HEK293 (cell line): ENCODE results near the gene GLT6D1.

Experiments used
- CTCF ChIA-PET: fragments of 350-600 bp; formaldehyde crosslinking; extraction: SDS; loops from one replicate; lab custom pipeline; 2021; ENCODE audit warnings: antibody characterized with exemption; lab: Yijun Ruan, JAX
- POLR2A ChIA-PET: fragments of 300-600 bp; formaldehyde crosslinking; extraction: SDS; loops from one replicate; lab custom pipeline; 2020; ENCODE audit warnings: antibody characterized with exemption, inconsistent platforms; lab: Yijun Ruan, JAX
- H3K27ac ChIP-seq: fragments of 200-500 bp; sonication (Bioruptor generic); 2 replicates; pipeline ENCODE4 v1.5.1; 2014; ENCODE audit warnings: low read depth, low read length, control low read depth, inconsistent platforms; ENCODE audit errors: extremely low read depth
- H3K36me3 ChIP-seq, 2 experiments: fragments of 200-500 bp in 1 of 2; sonication (Bioruptor generic) in 1 of 2; 1 replicate in 1 of 2; 2 replicates in 1 of 2; pipeline ENCODE4 v1.5.1; 2014 to 2017; ENCODE audit warnings: inconsistent platforms in 2 of 2, low read length in 2 of 2; ENCODE audit not compliant: control insufficient read depth in 2 of 2, insufficient read depth in 1 of 2
- H3K4me1 ChIP-seq: fragments of 200-500 bp; sonication (Bioruptor generic); 2 replicates; pipeline ENCODE4 v1.5.1; 2014; ENCODE audit warnings: mild to moderate bottlenecking, low read length, inconsistent platforms; ENCODE audit not compliant: control insufficient read depth, insufficient read depth
- H3K4me3 ChIP-seq: 2 replicates; pipeline ENCODE4 v1.5.1; 2011; ENCODE audit warnings: low read depth, mild to moderate bottlenecking, control low read depth, low read length, moderate library complexity
- H3K9me3 ChIP-seq: fragments of 200-500 bp; sonication (Bioruptor generic); 2 replicates; pipeline ENCODE4 v1.5.1; 2014; ENCODE audit warnings: low read depth, low read length, inconsistent platforms; ENCODE audit not compliant: control insufficient read depth, insufficient read depth
- HOXC10 ChIP-seq: sonication (generic); formaldehyde crosslinking; IDR thresholded peaks from 2 replicates; pipeline ENCODE4 v1.8.1; 2023; ENCODE audit warnings: mild to moderate bottlenecking, missing genetic modification reagents
- KLF10 ChIP-seq: fragments of 450-650 bp; IDR thresholded peaks from 2 replicates; pipeline ENCODE4 v1.5.1; 2018; ENCODE audit warnings: missing biosample characterization, mild to moderate bottlenecking, missing genetic modification characterization
- MEIS1 ChIP-seq: sonication (generic); formaldehyde crosslinking; IDR thresholded peaks from 2 replicates; pipeline ENCODE4 v1.8.1; 2022; ENCODE audit warnings: missing genetic modification reagents, mild to moderate bottlenecking, borderline replicate concordance
- OVOL3 ChIP-seq: fragments of 450-650 bp; formaldehyde crosslinking; IDR thresholded peaks from 2 replicates; pipeline ENCODE4 v1.5.1; 2016; ENCODE audit warnings: missing biosample characterization, missing genetic modification characterization
- PATZ1 ChIP-seq: fragments of 450-650 bp; formaldehyde crosslinking; IDR thresholded peaks from 2 replicates; pipeline ENCODE4 v1.5.1; 2016; ENCODE audit warnings: missing biosample characterization, missing genetic modification characterization
- SCRT2 ChIP-seq: fragments of 450-650 bp; formaldehyde crosslinking; IDR thresholded peaks from 2 replicates; pipeline ENCODE4 v1.5.1; 2016; ENCODE audit warnings: missing biosample characterization, missing genetic modification characterization
- TRIM28 ChIP-seq: IDR thresholded peaks from 2 replicates; pipeline ENCODE4 v1.6.1; 2011; ENCODE audit warnings: low read length, control low read depth, borderline replicate concordance
- ZBTB20 ChIP-seq: fragments of 450-650 bp; formaldehyde crosslinking; IDR thresholded peaks from 2 replicates; pipeline ENCODE4 v1.5.1; 2016; ENCODE audit warnings: missing biosample characterization, missing genetic modification characterization
- ZFP3 ChIP-seq: fragments of 450-650 bp; formaldehyde crosslinking; IDR thresholded peaks from 2 replicates; pipeline ENCODE4 v1.5.1; 2016; ENCODE audit warnings: low read depth, missing biosample characterization, missing genetic modification characterization
- ZNF148 ChIP-seq: fragments of 450-650 bp; formaldehyde crosslinking; IDR thresholded peaks from 2 replicates; pipeline ENCODE4 v1.5.0; 2017; ENCODE audit warnings: missing biosample characterization, missing genetic modification characterization, borderline replicate concordance
- ZNF174 ChIP-seq: fragments of 450-650 bp; formaldehyde crosslinking; IDR thresholded peaks from 2 replicates; pipeline ENCODE4 v1.5.0; 2017; ENCODE audit warnings: missing biosample characterization, mild to moderate bottlenecking, missing genetic modification characterization
- ZNF19 ChIP-seq: fragments of 450-650 bp; formaldehyde crosslinking; IDR thresholded peaks from 2 replicates; pipeline ENCODE4; 2016; ENCODE audit warnings: missing biosample characterization, missing genetic modification characterization, low read depth
- ZNF248 ChIP-seq: fragments of 450-650 bp; formaldehyde crosslinking; IDR thresholded peaks from 2 replicates; pipeline ENCODE4 v1.5.1; 2017; ENCODE audit warnings: missing biosample characterization, missing genetic modification characterization
- ZNF324 ChIP-seq: fragments of 450-650 bp; formaldehyde crosslinking; IDR thresholded peaks from 2 replicates; pipeline ENCODE4 v1.5.1; 2016; ENCODE audit warnings: missing biosample characterization, missing genetic modification characterization
- ZNF354C ChIP-seq: fragments of 450-650 bp; formaldehyde crosslinking; IDR thresholded peaks from 2 replicates; pipeline ENCODE4 v1.5.1; 2016; ENCODE audit warnings: missing biosample characterization, missing genetic modification characterization, low read depth, borderline replicate concordance
- ZNF558 ChIP-seq: fragments of 450-650 bp; formaldehyde crosslinking; IDR thresholded peaks from 2 replicates; pipeline ENCODE4 v1.5.1; 2016; ENCODE audit warnings: missing biosample characterization, missing genetic modification characterization
- ZNF571 ChIP-seq: fragments of 450-650 bp; formaldehyde crosslinking; IDR thresholded peaks from 2 replicates; pipeline ENCODE4 v1.5.0; 2017; ENCODE audit warnings: missing biosample characterization, missing genetic modification characterization
- ZNF629 ChIP-seq: fragments of 450-650 bp; formaldehyde crosslinking; IDR thresholded peaks from 2 replicates; pipeline ENCODE4 v1.5.1; 2017; ENCODE audit warnings: missing biosample characterization, missing genetic modification characterization
- ZNF660 ChIP-seq: fragments of 450-650 bp; IDR thresholded peaks from 2 replicates; pipeline ENCODE4 v1.5.1; 2018; ENCODE audit warnings: missing biosample characterization, mild to moderate bottlenecking, missing genetic modification characterization
- ZNF830 ChIP-seq: fragments of 450-650 bp; IDR thresholded peaks from 2 replicates; pipeline ENCODE4 v1.5.0; 2018; ENCODE audit warnings: missing biosample characterization, missing genetic modification characterization, low read depth, mild to moderate bottlenecking, moderate library complexity
- ZSCAN30 ChIP-seq: fragments of 450-650 bp; IDR thresholded peaks from 2 replicates; pipeline ENCODE4 v1.5.1; 2018; ENCODE audit warnings: missing biosample characterization, mild to moderate bottlenecking, missing genetic modification characterization, moderate library complexity

GLT6D1 gene

GRCh38 chr9:135617991-135618411, 21.3 kb downstream of the GLT6D1 start (continued):
- TF ChIP-seq ZNF148 (tag by site-specific recombination) = no peak

DNA sequence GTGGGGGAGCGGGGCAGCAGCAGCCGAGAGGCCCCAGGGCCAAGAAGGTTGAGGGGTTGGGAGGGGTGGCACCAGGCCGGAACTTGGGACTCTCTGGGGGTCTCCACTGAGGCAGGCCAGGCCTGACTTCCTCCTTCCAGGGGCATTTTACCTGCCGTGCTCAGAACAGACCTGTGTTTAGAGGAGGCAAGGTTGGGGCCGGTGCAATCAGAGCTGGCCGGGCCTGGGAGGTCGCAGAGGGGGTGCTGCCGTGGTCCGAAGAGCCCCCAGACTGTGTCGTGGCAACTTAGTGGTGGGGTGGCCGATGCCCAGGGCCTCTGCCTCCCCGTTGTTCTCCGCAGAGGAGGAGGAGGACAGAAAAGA, 21.8 kb downstream of the GLT6D1 start:
- Histone ChIP-seq H3K27ac (no peak overlapping the region), H3K4me1 (no peaks in the 10 kb centered on the region), H3K36me3 (no peaks in the 10 kb centered on the region)
- POLR2A ChIA-PET = no interaction called here
- CTCF ChIA-PET = interaction anchor here (2.9 kb wide), 1 partner anchor 15 kb away, joined by 10 read pairs; no protein-coding TSS in a partner anchor
- no peak for TF ChIP-seq ZNF248 (tag by site-specific recombination)
- TF ChIP-seq ZNF558 (tag by site-specific recombination) = no peak
- TF ChIP-seq ZNF629 = no peak
- TF ChIP-seq, all 188 proteins: peak for 0
- Histone ChIP-seq H3K9me3 (no peaks in the 10 kb centered on the region), H3K4me3 (no peak overlapping the region)

GRCh38 chr9:135616619-135617537, 22.5 kb downstream of the GLT6D1 start:
- no peaks in the 10 kb centered on the region for H3K4me1 ChIP-seq
- H3K27ac ChIP-seq = no peak overlapping the region
- H3K9me3 ChIP-seq = no peaks in the 10 kb centered on the region
- ChIA-PET POLR2A (no interaction called here), CTCF (interaction anchor here (0.7 to 2.9 kb wide), 5 partner anchors 14 to 783 kb away, joined by 3 to 10 read pairs (median 4); no protein-coding TSS in a partner anchor)
- no peak for TF ChIP-seq MEIS1
- TF ChIP-seq SCRT2 (tag by site-specific recombination) = peak; percentile 53
- no peak overlapping the region for H3K4me3 ChIP-seq
- H3K36me3 ChIP-seq = no peaks in the 10 kb centered on the region

GRCh38 chr9:135615666-135616618, 23.4 kb downstream of the GLT6D1 start:
- no peak for TF ChIP-seq ZNF19 (tag by site-specific recombination)
- TF ChIP-seq HOXC10 (CRISPR knock-in tag) = no peak
- TF ChIP-seq ZSCAN30 (tag by site-specific recombination) = no peak
- TF ChIP-seq ZBTB20 = no peak
- no peak for TF ChIP-seq PATZ1 (tag by site-specific recombination)
- TF ChIP-seq KLF10 (tag by site-specific recombination) = no peak
- no peak for TF ChIP-seq ZFP3
- no peak for TF ChIP-seq ZNF660 (tag by site-specific recombination)
- no peak for TF ChIP-seq OVOL3
- TF ChIP-seq ZNF830 (tag by site-specific recombination) = no peak
- TF ChIP-seq ZNF324 (tag by site-specific recombination) = no peak
- no peak for TF ChIP-seq ZNF174
- no peak for TF ChIP-seq TRIM28
- no peak for TF ChIP-seq ZNF354C (tag by site-specific recombination)
- TF ChIP-seq ZNF571 = no peak
- POLR2A ChIA-PET = no interaction called here
- no peak overlapping the region for H3K27ac ChIP-seq
- H3K9me3 ChIP-seq = no peaks in the 10 kb centered on the region
- CTCF ChIA-PET = interaction anchor here (0.5 to 2.9 kb wide), 9 partner anchors 14 to 782 kb away, joined by 3 to 10 read pairs (median 3); no protein-coding TSS in a partner anchor
- no peaks in the 10 kb centered on the region for H3K36me3 ChIP-seq
- no peaks in the 10 kb centered on the region for H3K4me1 ChIP-seq
- H3K4me3 ChIP-seq = no peak overlapping the region
